Fibroblast of lung (primary cell): ENCODE results near the gene CARD19. TPM values are rescaled to one million over a fixed set of nuclear protein-coding genes. Genes with fewer than 3 reads are reported as not detected.
A peak's percentile ranks its signal among the peaks of the same experiment; 100 is the strongest.

Source experiments
- DNase-seq, 2 donors: peaks; one replicate each; pipeline versions ENCODE4 v3.0.0 to v3.0.0-alpha.2; 2010; ENCODE audit warnings: low read depth in 2 of 2
- H2AFZ ChIP-seq: 2 replicates; pipeline ENCODE4 v1.5.1; 2012; ENCODE audit warnings: low read length, control low read depth, inconsistent platforms
- H3K27ac ChIP-seq: 2 replicates; pipeline ENCODE4 v1.5.1; 2011; ENCODE audit warnings: low read length, control low read depth; ENCODE audit not compliant: insufficient read depth
- H3K27me3 ChIP-seq: 2 replicates; pipeline ENCODE4 v1.5.1; 2011; ENCODE audit warnings: mild to moderate bottlenecking, low read length; ENCODE audit not compliant: control insufficient read depth, insufficient read depth
- H3K36me3 ChIP-seq: 2 replicates; pipeline ENCODE4 v1.5.1; 2011; ENCODE audit warnings: low read length; ENCODE audit not compliant: control insufficient read depth, insufficient read depth
- H3K4me1 ChIP-seq: 2 replicates; pipeline ENCODE4 v1.5.1; 2011; ENCODE audit warnings: low read length; ENCODE audit not compliant: control insufficient read depth, insufficient read depth; ENCODE audit errors: extremely low read depth
- H3K4me2 ChIP-seq: 2 replicates; pipeline ENCODE4 v1.5.1; 2011; ENCODE audit warnings: low read length, control low read depth; ENCODE audit not compliant: insufficient read depth; ENCODE audit errors: extremely low read depth
- H3K4me3 ChIP-seq, 4 experiments: fragments of 200-600 bp in 1 of 4; sonication (generic) in 1 of 4; replicated peaks in 1 of 4; 2 replicates each; pipeline ENCODE4 v1.5.1; 2011 to 2016; ENCODE audit warnings: low read length in 4 of 4, low read depth in 3 of 4, mild to moderate bottlenecking in 3 of 4, control low read depth in 2 of 4, inconsistent platforms in 1 of 4, mixed read lengths in 1 of 4; ENCODE audit not compliant: insufficient read depth in 1 of 4; ENCODE audit errors: control extremely low read depth in 1 of 4
- H3K79me2 ChIP-seq: 2 replicates; pipeline ENCODE4 v1.5.1; 2012; ENCODE audit warnings: mild to moderate bottlenecking, low read length, inconsistent platforms; ENCODE audit not compliant: control insufficient read depth, insufficient read depth
- H3K9ac ChIP-seq: 2 replicates; pipeline ENCODE4 v1.5.1; 2011; ENCODE audit warnings: mild to moderate bottlenecking, low read length, control low read depth; ENCODE audit not compliant: insufficient read depth
- H3K9me3 ChIP-seq: 2 replicates; pipeline ENCODE4 v1.5.1; 2012; ENCODE audit warnings: low read depth, low read length; ENCODE audit not compliant: control insufficient read depth, insufficient read depth
- H4K20me1 ChIP-seq: 2 replicates; pipeline ENCODE4 v1.5.1; 2011; ENCODE audit warnings: low read length; ENCODE audit not compliant: control insufficient read depth, insufficient read depth; ENCODE audit errors: extremely low read depth
- EZH2 ChIP-seq: IDR thresholded peaks from 2 replicates; pipeline ENCODE4 v1.5.1; 2012; ENCODE audit warnings: low read length, control low read depth, mild to moderate bottlenecking; ENCODE audit errors: missing control alignments
- polyA plus RNA-seq, 2 donors: library from polyadenylated mRNA; depleted of rRNA in 1 of 2; stranded (reverse) in 1 of 2; unstranded in 1 of 2; fragments of >200 nt; gene quantifications; 2 replicates each; pipeline ENCODE4 v1.2.1, GENCODE V29; 2011 to 2012; ENCODE audit warnings: missing spikeins in 1 of 2
- total RNA-seq: library from RNA; depleted of rRNA; stranded (reverse); fragments of >200 nt; gene quantifications from 2 replicates; pipeline ENCODE4 v1.2.1, GENCODE V29; 2014
- TF ChIP-seq, protein P1 (sequence below), 2 donors: IDR thresholded peaks in 1 of 2; conservative IDR thresholded peaks in 1 of 2; 1 replicate in 1 of 2; 2 replicates in 1 of 2; pipeline ENCODE4 v1.5.1; 2011 to 2012; ENCODE audit warnings: low read length in 2 of 2, control low read depth in 1 of 2, inconsistent platforms in 1 of 2, low read depth in 1 of 2, mild to moderate bottlenecking in 1 of 2

CARD19 gene
- total and polyA plus RNA-seq, 2 donors (not counting 1 experiment from before 2014, with no cell fraction given) = 30.2 to 91.0 TPM

DNA sequence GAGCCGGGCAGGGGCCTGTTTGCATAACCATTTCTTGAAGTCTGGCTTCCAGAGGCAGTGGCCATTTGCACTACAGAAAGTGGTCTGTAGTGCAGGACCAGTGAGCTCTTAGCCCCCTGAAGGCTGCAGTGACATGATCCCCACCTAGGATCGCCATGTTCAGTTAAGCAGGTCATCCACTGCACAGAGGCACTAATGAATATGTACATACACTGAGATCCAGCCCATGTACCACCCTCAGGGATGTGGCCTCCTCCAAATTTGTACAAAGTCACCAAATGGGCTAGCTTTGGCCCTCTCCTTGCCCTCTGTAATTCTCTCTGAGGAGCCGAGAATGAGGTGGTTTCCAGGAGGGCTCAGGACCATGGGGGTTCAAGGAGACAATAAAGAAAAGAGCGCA lies 45.8 kb upstream of the CARD19 start:
- Histone ChIP-seq H3K9ac (no peak overlapping the region), H4K20me1 (no peaks in the 10 kb centered on the region), H3K27me3 (no peaks in the 10 kb centered on the region), H3K27ac (no peak overlapping the region), H3K4me1 (no peaks in the 10 kb centered on the region), H2AFZ (no peak overlapping the region), H3K4me3 (no peak overlapping the region), H3K36me3 (no peaks in the 10 kb centered on the region), H3K9me3 (no peaks in the 10 kb centered on the region), H3K79me2 (no peaks in the 10 kb centered on the region), H3K4me2 (no peak overlapping the region)
- no peak for DNase-seq
- no peak for TF ChIP-seq EZH2
- TF ChIP-seq, protein P1, sequence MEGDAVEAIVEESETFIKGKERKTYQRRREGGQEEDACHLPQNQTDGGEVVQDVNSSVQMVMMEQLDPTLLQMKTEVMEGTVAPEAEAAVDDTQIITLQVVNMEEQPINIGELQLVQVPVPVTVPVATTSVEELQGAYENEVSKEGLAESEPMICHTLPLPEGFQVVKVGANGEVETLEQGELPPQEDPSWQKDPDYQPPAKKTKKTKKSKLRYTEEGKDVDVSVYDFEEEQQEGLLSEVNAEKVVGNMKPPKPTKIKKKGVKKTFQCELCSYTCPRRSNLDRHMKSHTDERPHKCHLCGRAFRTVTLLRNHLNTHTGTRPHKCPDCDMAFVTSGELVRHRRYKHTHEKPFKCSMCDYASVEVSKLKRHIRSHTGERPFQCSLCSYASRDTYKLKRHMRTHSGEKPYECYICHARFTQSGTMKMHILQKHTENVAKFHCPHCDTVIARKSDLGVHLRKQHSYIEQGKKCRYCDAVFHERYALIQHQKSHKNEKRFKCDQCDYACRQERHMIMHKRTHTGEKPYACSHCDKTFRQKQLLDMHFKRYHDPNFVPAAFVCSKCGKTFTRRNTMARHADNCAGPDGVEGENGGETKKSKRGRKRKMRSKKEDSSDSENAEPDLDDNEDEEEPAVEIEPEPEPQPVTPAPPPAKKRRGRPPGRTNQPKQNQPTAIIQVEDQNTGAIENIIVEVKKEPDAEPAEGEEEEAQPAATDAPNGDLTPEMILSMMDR (conservative IDR thresholded peaks at IDR 0.05 in 1 of 2, IDR thresholded peaks at IDR 0.05 in 1 of 2; ENCODE audit: low read depth in 1 of 2, low read length in 2 of 2) = no peak

DNA sequence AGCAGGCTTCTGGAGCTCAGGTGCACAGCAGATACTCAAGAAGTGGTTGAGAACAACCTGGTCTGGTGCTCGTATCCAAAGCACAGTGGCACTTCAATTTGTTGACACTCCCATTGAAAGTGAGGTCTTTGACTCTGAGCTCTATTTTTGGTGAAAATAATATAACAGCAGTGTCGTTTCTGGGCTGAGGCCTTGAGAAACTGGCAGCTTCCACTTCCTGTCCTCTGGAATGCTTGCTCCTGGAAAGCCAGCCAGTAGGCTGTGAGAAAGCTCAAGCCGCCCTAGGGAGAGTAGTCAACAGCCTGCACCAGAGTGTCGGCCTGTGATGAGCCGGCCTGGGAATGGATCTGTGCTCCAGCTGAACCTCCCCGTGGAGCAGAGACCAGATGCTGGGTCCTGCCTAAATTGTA lies 44.3 kb upstream of the CARD19 start:
- H3K9ac ChIP-seq = no peak overlapping the region
- H2AFZ ChIP-seq = no peak overlapping the region
- TF ChIP-seq, protein P1 (conservative IDR thresholded peaks at IDR 0.05 in 1 of 2, IDR thresholded peaks at IDR 0.05 in 1 of 2; ENCODE audit: low read depth in 1 of 2, low read length in 2 of 2) = no peak
- TF ChIP-seq EZH2 = no peak

DNA sequence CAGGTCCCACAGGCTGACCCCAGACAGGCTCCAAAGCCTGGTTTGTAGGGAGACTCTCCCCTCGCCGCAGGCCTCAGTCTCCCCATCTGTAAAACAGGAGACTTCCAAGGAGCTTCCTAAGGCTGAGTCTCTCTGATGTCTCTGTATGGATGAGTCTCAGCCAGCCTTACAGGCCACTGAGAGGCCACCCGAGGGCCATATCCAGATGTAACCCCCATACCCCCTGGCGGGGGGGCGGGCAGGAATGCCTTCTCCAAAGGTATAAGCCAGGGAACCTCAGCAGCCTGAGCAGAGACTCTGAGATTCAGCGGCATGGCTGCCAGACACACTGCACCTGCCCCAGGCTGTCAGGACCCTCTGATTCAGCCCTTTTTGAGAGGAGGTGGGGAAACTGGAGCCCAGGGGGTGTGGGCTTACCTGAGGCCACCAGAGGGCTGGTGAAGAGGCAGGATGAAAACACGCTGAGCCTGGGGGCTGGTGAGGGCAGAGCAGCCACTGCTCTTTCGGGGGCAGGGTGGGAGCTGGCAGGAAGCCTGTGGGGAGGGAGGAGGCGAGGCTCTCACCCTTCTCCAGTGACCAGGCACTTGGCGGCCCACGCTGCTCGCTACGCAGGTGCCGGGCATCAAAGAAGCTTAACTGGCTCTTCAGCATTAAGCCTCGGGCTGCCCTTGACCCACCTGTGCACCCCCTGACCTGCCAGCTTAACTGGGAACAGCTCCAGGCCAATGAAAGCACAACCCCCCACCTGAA lies 43.1 kb upstream of the CARD19 start:
- Histone ChIP-seq H3K4me1 (no peaks in the 10 kb centered on the region), H3K4me3 (no peak overlapping the region), H3K36me3 (no peaks in the 10 kb centered on the region), H4K20me1 (no peaks in the 10 kb centered on the region), H3K27me3 (no peaks in the 10 kb centered on the region), H3K9me3 (no peaks in the 10 kb centered on the region), H3K9ac (no peak overlapping the region), H3K4me2 (no peak overlapping the region), H3K79me2 (no peaks in the 10 kb centered on the region), H2AFZ (no peak overlapping the region), H3K27ac (no peak overlapping the region)
- no peak for TF ChIP-seq EZH2
- TF ChIP-seq, protein P1 (conservative IDR thresholded peaks at IDR 0.05 in 1 of 2, IDR thresholded peaks at IDR 0.05 in 1 of 2; ENCODE audit: low read depth in 1 of 2, low read length in 2 of 2) = no peak
- DNase-seq = no peak

More for the DNA sequence above, 44.3 kb upstream of the CARD19 start:
- Histone ChIP-seq H3K4me3 (no peak overlapping the region), H3K36me3 (no peaks in the 10 kb centered on the region), H3K27ac (no peak overlapping the region), H3K9me3 (no peaks in the 10 kb centered on the region), H4K20me1 (no peaks in the 10 kb centered on the region), H3K79me2 (no peaks in the 10 kb centered on the region), H3K27me3 (no peaks in the 10 kb centered on the region), H3K4me1 (no peaks in the 10 kb centered on the region), H3K4me2 (no peak overlapping the region)
- peak; percentile 44 to 45 for DNase-seq
